ENCODE results near the gene CRTC1. TPM values are rescaled to one million over a fixed set of nuclear protein-coding genes. Genes with fewer than 3 reads are reported as not detected.

The CRTC1 gene
- total and polyA plus RNA-seq, 9 of the 15 experiments (the other 6 are each of a cell fraction or from before 2014, with no cell fraction given), result 0.25 to 3.8 (median 1.2) TPM; not detected in 2

- POLR2A ChIA-PET, result interaction anchor here (0.6 to 1.1 kb wide), 2 partner anchors 15 to 238 kb away, joined by 3 to 4 read pairs; no protein-coding TSS in a partner anchor
- H3K4me3 ChIP-seq, result no peak overlapping the region
- DNase-seq (ENCODE audit: extremely low read depth in 1 of 4, low spot score in 3 of 4) (no peak), FAIRE-seq (no peak), ATAC-seq (no peak)
- H3K27ac ChIP-seq (ENCODE audit: extremely low read depth, low read depth, low read length), result no peak overlapping the region
- no peak overlapping the region for H3K4me2 ChIP-seq (ENCODE audit: insufficient read depth, low read length)
- H3K4me1 ChIP-seq (replicated peaks in 1 of 2; ENCODE audit: control insufficient read depth in 2 of 2, insufficient read depth in 2 of 2, low read length in 2 of 2), result peaks cover 0 to 29% of the 10 kb centered on the region in 2 experiments; a peak in 1 of 5 replicates
- H3K9me1 ChIP-seq (ENCODE audit: control insufficient read depth, insufficient read depth, low read length), result no peaks in the 10 kb centered on the region
- H4K20me1 ChIP-seq (replicated peaks; ENCODE audit: control insufficient read depth, insufficient read depth, low read length), result peaks cover 31% of the 10 kb centered on the region
- H3K27me3 ChIP-seq (ENCODE audit: control insufficient read depth in 2 of 2, insufficient read depth in 2 of 2, low read length in 2 of 2), result no peaks in the 10 kb centered on the region
- CTCF ChIA-PET (ENCODE audit: low intra/inter-chr PET ratio), result no interaction called here
- WGBS (ENCODE audit: insufficient coverage, low coverage, missing lambda C conversion rate), result 78% methylated on average over 11 of the region's 11 CpGs
- intact Hi-C loops (cut with micrococcal nuclease) (no loop called here), in situ Hi-C loops (cut with MboI) (no loop called here)
- H3K36me3 ChIP-seq (ENCODE audit: control insufficient read depth, insufficient read depth, low read length), result no peaks in the 10 kb centered on the region
- H3K9ac ChIP-seq (ENCODE audit: insufficient read depth in 1 of 2, low read depth in 2 of 2, low read length in 2 of 2), result peak overlapping the region in 1 of 2 experiments; percentile 17; a peak in 1 of 4 replicates
- TF ChIP-seq POLR2AphosphoS2 (IDR thresholded peaks at IDR 0.05; ENCODE audit: low read length) (no peak), ELF1 (tag; IDR thresholded peaks at IDR 0.05) (no peak), HSF4 (CRISPR knock-in tag; IDR thresholded peaks at IDR 0.05; ENCODE audit: borderline replicate concordance) (no peak), RCOR1 (IDR thresholded peaks at IDR 0.05; ENCODE audit: borderline replicate concordance in 1 of 2, low read depth in 2 of 2, low read length in 2 of 2) (no peak), ARID2 (IDR thresholded peaks at IDR 0.05) (no peak), ZZZ3 (IDR thresholded peaks at IDR 0.05) (no peak), ZNF212 (CRISPR knock-in tag; IDR thresholded peaks at IDR 0.05) (no peak)
- H2AFZ ChIP-seq (ENCODE audit: low read depth, low read length), result no peak overlapping the region
- no TSS peak for BruUV-seq (replicated peaks)
- no peaks in the 10 kb centered on the region for H3K9me3 ChIP-seq (replicated peaks; ENCODE audit: control insufficient read depth, insufficient read depth, low read depth, low read length)
- H3K79me2 ChIP-seq (ENCODE audit: control insufficient read depth, insufficient read depth, low read length), result 0 out of 3 replicates have a peak, but pooled peaks cover 4% of the 10 kb centered on the region
Measured at GRCh38 chr19:18710186-18710585, 26.7 kb downstream of the CRTC1 start.

Data from K562 (cell line).